ENCODE results near the gene KCND3.

KCND3 gene

DNA sequence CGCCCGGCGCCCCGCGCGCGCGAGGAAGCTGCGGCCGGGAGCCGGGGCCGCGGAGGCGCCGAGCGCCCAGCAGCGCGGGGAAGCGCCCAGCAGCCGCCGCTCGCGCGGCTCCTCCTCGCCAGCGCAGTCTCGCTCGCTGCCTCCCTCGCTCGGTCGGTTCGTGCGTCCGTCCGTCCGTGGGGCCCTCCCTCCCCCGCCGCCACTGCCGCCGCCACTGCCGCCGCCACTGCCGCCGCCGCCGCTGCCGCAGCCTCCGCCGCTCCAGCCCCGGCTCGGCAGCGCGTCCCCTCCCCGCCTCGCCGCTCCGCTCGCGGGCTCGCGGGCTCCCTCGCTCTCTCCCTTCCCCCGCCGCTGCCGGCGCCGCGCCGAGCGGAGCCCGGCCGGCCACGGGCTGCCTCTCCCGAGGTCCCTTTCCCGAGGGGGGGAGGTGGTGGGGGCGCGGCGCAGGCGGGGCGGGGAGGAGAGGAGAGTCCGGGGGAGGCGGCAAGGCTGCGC, at the start of gene KCND3:
TSS of gene KCND3 (minus strand) at position 138 of the 495 bp plus-strand sequence.
- DNase-seq, result no peak

DNA sequence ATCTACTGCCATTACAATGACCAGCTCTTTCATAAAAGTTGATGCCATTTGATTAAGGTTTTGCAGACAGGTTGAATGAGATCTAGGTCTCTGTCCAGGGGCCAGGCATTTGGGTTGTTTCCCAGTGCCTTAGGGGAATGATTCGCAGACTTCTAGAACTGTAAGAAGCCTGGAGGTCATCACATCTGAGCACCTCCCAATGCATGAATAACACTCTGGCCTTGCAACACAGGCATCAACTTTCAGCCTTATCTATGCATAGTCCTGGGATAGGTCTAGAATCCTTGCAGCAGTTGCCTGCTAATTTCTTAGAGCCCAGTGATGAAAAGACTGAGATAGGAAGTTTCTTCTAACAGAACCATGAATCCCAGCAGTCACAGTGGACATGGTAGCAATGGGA, 44.8 kb upstream of the KCND3 start:
- no peak for DNase-seq

DNA sequence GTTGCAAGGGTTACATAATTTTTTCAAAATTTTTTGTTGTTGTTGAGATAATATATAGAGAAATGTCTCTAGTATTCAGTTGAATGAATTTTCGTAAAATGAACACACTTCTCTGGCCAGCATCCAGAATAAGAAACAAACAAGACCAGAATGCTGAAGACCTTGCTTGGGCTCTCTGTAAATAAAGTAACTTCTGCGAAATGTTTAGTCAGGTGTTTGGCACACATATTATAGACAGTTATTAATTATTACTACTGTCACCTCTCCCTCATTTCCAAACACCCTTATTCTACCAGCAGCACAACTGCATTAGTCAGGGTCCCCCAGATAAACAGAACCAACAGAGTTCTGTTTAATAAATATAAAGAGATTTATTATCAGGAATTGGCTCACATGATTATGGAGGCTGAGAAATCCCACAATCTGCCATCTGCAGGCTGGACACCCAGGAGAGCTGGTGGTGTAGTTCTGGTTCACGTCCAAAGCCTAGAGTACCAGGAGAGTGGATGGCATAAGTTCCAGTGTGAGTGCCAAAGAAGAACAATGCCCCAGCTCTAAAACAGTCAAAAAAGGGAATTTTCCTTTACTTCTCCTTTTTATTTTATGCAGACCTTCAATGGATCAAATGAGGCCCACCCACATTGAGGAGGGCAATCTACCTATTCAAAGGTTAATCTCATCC, 44.1 kb upstream of the KCND3 start:
- DNase-seq, result peak; percentile 15

DNA sequence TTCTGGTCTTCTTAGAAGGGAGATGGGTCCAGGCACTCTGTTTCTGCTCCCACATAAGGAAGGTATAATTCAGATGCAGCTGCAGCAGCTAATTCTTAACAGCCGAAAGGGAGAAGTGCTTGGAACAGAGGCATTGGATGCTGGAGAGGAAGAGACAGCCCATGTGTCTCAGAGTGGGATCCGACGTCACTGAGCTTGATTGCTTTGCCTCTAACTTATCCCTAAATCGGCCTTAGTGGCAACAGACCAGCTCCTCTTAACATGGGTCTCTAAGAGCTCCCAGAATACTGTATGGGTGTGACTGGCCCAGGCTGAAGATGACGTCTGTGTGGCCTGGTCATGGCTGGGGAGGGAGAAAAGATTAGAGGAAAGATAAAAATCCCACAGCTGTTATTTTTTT, 40.7 kb upstream of the KCND3 start:
- DNase-seq, result no peak

DNA sequence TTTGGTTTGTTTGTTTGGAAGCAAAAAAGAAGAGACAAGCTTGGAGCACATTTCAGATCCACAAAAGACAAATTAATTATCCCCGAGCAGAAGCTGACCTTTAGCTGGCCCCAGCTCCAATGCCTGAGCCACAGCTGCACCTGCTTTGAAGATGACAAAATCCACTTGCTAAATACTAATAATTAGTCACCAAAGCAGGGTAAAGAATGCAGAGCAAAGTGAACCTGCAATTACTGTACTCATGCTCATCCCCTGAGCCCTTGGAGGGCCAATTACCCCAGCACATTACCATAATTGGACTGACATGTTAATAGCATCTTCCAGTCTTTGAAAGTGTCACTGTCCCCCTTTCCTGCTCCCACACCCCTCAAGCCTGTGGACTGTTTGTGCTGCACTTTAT, 38.2 kb upstream of the KCND3 start:
- no peak for DNase-seq

DNA sequence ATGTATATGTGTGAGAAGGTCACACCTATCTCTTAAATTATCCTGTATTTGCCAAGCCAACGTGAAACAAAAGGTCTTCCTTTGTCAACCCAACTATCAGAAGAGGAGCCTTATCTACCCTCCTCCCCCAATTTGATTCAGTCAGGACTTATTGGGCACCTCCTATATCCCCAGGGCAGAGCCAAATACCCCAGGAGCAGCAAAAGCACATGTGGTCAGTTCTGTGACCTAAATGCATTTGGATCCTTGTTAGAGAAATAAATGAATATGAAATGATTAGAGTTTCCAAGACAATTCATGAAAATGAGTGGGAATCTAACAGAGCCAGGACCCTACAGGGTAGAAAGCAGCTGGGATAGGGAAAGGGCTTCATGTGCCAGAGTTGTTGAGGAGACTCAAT, 37.0 kb upstream of the KCND3 start:
- DNase-seq, result no peak

DNA sequence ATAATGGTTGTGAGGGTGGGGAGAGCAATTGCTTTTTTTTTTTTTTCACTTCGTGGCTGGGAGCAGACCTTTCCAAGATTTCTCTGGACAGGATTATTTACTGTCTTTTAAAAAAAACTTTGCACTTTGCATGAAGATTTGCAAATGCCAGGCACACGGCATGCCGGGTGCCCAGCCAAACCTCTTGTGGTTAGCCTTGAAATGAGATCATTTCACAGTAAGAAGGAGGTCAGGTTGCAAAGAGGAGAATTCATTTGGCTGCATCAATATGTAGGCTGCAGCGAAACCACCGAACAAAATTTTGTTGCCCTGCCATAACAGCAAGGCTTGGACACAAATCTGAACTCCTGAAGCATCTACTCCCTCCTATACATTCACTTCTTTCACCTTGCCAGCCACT, 36.5 kb upstream of the KCND3 start:
- no peak for DNase-seq

DNA sequence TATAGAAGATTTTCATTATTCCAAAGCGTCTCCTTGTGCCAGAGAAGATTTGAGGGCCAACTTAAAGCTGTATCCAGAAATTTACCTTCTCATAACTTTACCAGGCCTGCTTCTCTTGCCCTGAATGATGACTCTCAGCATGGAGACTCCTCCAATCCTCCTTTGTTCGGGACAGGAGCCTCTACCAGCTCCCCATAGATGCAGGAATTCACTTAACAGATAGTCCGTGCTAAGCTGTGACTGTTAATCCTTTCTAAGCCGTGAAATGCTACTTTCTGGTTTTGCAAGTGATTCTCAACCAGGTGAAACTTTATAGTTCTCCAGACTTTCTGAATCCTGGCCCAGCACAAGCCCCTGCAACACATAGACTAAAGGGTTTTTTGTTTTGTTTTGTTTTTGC, 31.8 kb upstream of the KCND3 start:
- DNase-seq, result no peak

DNA sequence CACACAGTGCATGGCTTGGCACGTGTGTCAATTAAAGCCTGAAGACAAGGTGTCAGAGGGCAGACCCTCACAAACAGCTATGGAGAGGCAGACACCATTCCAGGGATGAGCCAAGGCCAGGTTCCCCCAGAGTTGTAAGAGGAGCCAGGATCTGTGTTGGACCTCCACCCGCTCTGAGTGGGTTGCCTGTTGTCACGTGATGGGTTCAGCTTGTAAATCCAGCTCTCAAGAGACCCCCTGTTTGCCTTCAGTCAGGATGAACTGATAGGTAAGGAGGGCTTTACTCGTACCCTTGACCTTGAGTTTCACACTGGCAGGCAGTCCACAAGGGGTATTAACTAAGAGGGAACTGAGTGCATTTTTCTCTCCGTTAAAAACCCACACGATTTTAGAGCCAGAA, 27.7 kb upstream of the KCND3 start:
- DNase-seq, result no peak

DNA sequence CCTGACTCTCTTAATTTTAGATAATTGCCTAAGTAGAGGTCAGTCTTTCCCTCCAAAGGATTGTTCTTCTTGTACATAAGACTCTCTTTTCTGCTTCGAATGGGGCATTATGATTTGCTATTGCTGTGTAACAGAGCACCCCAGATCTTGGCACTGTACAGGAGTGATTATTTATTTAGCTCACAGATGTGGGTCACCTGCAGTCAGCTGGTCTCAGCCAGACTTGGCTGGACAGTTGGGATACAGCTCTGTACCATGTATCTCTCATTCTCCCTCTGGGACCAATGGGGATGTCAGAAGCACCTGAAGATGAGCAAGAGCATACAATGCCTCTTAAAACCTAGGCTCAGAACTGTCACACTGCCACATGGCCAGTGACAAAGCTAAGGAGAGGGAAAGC, 23.4 kb upstream of the KCND3 start:
- no peak for DNase-seq

DNA sequence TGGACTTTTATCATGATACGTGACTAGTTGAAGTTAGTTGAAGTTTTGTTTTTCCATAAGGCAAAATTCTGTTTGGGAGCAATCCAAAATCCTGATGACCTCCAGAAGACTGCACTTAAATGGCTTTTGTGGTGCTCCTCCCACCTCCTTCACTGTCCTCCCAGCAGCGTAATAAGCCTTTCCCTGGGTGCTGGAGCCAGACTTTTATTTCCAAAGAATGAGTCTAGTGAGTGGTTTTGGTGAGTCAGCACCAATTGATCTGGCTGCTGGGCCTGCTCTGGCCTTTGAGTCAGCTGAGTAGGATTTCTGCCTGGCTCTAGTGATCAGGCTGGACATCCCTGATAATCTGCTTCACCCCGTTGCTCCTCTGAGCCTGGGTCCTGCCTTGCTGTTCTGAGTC, 21.7 kb upstream of the KCND3 start:
- DNase-seq, result no peak

DNA sequence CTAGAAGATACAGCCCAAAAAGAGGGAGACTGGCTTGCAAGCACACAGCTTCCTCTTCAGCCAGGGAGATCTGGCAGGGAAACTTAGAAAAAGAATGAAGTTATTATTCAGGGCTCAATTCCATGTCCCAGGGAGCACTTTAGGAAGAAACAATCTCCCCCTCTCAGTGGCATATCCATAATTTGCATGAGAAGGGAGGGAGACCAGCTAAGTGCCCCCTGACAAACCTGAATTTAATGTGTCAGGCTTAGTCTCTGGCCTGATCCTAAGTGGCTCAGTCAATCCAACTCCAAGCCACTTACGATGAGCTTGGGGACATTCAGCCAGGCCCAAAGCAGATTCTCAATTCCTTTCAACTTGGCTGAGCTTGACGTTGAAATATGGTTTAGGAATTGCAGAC, 17.7 kb upstream of the KCND3 start:
- no peak for DNase-seq

DNA sequence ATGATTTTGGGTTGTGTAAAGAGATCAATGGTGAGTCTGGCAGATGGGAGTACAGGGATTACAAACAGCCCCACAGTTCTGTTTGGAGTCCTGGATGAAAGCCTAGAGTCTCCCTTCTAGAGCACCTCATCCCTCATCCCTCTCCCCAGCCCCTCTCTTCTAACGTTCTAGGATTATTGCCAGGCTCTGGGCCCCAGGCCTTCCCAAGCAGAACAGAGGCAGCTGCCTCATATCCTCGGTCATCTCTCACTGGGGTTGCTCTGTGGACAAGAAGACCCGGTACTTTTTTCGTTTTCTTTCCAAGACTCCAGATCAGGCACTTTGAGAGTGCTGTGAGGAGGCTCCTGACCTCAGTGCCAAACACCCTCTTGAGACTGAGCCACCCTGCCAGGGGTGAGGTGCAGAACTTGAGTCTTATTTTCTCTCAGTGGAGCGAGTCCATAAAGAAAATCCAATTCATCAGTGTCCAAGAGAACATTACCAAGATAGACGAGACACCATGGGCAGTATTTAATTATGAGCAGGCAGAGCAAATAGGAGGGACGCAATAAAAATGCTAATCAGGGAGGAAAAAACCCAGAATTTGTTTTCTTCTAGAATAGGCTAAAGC, 17.1 kb upstream of the KCND3 start:
- no peak for DNase-seq

DNA sequence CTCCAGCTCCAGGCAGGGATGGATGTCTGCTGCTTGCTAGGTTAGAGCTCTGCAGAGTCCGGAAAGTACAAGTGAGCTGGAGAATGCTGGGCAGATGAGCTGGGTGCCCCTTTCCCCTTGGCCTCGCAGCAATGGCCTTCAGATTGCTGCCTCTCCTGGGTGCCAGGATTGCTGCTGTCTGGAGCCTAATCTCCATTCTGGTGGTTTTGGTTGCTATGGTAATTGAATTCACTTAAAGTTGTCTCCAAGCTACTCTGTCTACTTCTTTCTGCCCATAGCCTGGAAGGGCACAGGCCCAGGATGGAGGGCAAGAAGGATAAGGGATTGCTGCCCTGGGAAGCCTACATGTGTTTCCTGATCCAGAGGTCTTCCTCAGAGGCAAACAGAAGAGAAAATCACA, 14.6 kb upstream of the KCND3 start:
- DNase-seq, result no peak

DNA sequence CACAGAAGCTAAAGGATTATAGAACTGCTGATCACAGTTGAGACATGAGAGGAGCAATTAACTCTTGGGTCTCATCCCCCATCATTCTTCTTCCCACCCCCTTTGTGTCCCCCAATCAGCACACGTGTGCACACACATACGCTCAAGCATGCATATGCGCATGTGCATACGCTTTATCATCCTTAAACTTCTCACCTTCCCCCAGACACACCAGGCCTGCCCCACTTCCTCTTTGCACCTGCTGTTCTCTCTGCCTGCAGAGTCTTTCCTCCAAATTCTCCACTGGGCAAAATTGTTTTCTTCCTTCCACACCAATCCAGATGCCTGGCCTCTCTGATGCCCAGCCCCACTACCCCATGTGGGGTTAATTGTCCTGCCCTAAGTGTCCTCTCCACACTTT, 13.0 kb upstream of the KCND3 start:
- DNase-seq, result no peak

DNA sequence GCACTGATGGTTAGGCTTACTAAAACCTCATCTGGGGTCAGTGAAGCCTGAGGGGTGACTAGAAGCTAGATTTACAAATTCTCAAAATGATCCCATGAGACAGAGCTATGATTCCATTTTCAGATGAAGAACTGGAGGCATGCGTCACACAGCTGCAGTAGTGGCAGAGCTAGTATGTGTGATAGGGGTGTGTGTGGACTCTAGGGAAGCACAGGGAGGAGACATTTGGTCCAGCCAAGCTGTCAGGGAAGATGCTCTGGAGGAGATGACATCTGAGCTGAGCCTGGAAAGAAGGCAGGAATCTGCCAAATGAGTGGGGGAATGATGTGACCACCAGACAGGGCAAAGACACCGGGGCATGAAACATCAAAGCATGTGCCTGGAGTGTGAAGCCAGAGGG, 12.0 kb upstream of the KCND3 start:
- no peak for DNase-seq

DNA sequence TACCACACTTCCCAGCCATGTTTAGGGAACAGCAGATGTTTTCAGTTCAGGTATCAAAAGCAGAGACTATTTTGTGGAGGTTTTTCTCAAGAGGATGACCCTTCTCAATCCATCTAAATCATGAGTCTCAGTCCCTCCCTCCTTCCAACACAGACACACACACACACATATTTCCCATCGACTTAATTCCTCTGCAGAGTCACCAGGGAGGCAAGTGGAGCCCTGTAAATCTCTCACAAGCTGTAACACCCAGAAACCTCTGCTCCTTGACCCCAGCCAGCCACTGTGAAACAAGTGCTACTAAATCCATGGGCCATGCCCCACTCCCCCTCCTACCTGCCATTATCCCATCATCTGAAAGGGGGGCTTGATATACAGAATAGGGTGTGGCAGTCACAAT, 10.6 kb upstream of the KCND3 start:
- DNase-seq, result no peak

DNA sequence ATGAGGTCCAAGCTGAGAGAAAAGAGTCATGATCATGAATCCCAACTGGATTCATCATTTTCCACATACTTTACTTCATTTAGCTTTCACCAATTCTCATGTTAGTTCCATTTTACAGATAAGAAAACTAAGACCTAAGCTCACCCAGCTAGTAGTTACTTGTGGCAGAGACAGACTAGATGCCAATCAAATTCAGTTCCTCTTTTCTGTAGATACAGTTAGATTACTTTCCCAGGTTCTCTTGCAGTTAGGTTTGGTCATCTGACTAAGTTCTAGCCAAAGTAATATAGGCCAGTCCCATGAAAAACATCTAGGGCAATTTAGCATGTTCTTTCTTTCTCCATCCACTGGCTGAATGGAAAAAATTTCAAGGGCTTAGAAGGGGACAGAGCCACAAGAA, 8.9 kb upstream of the KCND3 start:
- no peak for DNase-seq

DNA sequence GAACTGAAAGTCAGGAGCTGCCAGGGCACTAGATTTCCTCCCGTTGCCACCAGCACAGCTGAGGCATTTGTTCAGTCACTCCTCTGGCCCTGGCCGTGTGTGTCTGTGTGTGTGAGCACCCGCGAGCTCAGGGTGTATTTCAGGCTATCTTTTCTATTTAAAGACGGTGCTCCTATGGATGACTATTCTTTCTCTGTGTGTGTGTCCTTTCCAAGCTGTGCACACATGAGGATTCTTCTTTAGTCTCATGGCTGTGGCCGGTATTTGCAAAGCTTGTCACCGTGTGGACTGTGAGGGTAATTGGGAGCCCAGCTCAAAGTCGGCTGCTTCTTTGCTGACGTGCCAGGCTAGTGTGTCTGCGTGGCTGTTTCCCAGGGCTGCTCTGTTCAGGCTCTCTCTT, 3.0 kb upstream of the KCND3 start:
- DNase-seq, result no peak

DNA sequence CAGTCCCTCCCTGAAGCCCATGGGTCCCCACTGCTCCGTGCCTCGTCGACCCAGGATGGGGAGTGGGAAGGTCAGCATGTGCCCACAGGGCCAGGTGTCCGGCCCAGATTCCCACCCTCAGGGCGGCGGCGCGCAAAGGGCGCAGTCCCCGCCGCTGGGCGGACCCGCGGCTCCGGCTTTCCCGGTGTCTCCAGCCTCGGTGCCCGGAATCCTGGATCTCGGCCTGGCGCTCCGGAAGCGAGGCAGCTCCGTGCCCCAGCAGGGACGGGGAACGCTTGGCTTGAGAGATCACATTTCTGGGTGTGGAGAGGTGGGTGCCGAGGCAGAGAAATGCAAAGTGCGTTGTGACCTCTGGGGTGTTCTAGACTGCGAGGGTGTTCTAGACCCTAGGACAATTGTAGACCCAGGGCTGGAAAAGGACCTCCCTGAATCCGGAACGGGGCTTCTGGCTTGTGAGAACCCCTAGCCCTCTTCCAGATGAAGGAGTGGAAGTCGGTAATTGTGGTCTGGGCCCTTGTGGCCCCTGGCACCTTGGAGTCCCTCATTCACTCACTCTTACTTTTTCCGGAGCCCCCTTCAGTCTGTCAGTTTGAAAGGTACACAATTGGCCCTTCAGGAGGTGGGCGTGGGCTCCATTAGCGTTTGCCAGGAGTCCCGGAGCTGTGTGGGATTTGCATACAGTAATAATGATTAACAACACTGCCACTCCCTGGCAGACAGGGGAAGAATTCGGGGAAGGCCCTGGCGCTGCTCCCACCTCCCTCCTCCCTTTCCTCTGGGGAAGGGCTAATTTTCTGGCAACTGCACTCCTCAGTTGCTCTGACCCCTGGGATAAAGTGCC, 1.6 kb upstream of the KCND3 start:
- DNase-seq, result peak; percentile 74

DNA sequence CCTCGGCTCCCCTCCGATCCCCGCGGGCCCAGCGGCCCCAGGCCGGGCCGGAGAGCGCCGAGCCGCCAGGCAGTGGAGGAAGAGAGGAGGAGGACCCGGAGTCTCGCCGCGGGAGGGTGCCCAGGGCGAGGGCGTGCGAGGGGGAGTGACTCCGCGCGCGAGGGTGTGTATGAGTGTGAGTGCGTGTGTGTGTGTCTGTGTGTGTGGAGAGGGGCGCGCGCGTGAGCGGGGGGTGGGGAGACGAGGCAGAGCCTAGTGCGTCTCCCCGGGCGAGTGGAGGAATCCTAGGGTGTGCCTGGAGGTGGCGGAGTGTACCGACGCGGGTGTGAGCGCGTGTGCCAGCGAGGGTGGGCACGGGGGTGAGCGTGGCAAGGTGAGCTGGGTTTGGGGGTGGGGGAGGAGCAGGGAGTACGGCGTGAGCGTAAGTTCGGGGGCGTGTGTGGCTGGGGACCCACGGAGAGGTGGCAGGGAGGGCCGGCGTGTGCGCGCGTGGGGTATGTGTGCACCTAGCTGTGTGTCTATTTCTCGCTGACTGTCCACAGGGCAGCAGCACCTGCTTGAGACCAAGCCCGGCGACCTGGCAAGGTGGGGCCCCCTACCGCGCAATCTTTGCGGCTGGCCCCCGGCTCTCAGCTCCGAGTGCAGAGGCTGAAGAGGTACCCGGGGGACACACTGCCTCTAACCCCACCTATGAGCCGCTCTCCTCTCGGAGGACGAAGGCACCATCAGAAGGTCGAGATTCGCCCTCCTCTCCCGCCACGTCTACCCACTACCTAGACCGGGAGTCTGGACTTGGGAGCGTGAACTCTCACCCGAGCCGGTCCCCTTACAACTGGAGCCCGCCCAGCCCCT, 784 bp upstream of the KCND3 start:
- DNase-seq, result no peak

DNA sequence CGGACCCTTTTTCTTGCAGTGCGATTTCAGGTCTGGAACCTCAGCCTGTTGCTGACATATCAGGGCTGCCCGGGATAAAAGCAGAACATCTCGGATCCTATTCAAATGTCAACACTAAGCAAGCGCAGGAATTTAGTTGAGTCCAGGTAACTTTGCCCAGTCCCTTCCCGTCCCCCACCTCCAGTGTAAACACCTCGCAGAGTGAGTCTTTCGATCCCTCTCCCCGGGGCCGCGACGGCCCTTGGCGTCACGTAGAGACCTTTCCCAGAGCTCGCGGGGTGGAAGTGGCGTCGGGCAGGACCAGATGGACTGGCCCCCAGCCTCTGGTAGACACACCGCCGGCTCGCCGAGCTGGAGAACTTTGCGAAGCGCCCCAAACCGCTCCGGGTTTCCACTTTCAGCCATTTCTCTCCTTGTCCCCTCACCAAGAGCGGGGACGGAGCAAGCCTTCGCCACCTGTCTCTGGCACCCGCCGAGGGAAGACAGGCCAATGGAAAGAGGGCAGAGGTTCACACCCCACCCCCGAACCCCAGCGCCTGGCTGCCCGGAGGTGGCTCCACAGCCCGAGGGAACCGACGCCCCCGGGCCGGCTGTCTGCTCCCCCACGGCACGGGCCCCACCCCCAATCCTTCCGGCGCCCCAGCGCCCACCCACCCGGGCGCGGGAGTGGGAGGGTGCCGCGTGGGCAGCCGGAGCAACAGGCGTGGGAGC, 570 bp downstream of the KCND3 start:
- DNase-seq, result no peak

DNA sequence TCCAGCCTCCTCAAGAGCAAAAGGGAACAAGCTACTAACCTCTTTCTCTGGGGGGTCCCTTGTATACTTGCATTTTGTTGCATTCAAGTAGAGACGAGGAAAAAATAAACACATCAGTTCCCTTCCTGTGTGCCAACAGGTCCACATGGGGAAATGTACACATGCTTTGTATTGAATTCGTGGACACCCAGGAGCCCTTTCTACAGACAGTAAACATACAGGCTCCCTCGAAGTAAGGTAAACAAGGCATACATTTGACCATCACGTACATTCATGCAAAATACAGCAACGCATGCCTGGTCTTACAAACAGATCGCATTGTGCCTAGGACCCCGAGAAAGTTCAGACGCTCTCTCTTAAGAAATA, 1.1 kb downstream of the KCND3 start:
- no peak for DNase-seq

Measured in NCI-H1092 (cell line).